A673 (cell line): ENCODE results near the gene RAB44. TPM values are rescaled to one million over a fixed set of nuclear protein-coding genes. Genes with fewer than 3 reads are reported as not detected.

Experiments
- BruUV-seq: library from RNA; stranded (reverse); fragments of 400-500 nt; replicated peaks from 2 replicates; lab custom pipeline; 2021; lab: Mats Ljungman, UMichigan
- CTCF ChIA-PET: fragments of 300-600 bp; sonication (Branson Sonifier 250); formaldehyde crosslinking; loops from one replicate; lab custom pipeline; 2022; ENCODE audit warnings: antibody characterized with exemption; lab: Charles Lee
- POLR2A ChIA-PET: fragments of 300-600 bp; sonication (Branson Sonifier 250); formaldehyde crosslinking; loops from one replicate; lab custom pipeline; 2022; ENCODE audit warnings: antibody characterized with exemption; ENCODE audit not compliant: low non-redundant PET; lab: Charles Lee
- DNase-seq: peaks from one replicate; pipeline ENCODE4 v3.0.0-alpha.2; 2015; ENCODE audit warnings: low spot score
- H3K27ac ChIP-seq: fragments of 200-600 bp; sonication (generic); 2 replicates; pipeline ENCODE4 v1.5.1; 2016; ENCODE audit warnings: mixed run types, low read depth, mild to moderate bottlenecking, mixed read lengths, antibody characterized with exemption, low read length; ENCODE audit not compliant: poor library complexity, severe bottlenecking
- H3K27me3 ChIP-seq: fragments of 200-600 bp; sonication (generic); replicated peaks from 2 replicates; pipeline ENCODE4 v1.6.1; 2017; ENCODE audit warnings: mixed run types, low read depth, mild to moderate bottlenecking, mixed read lengths, antibody characterized with exemption, low read length; ENCODE audit not compliant: insufficient read depth, poor library complexity
- H3K36me3 ChIP-seq: fragments of 200-600 bp; sonication (generic); 2 replicates; pipeline ENCODE4 v1.6.1; 2016; ENCODE audit warnings: mixed run types, mild to moderate bottlenecking, mixed read lengths, antibody characterized with exemption, low read length; ENCODE audit not compliant: insufficient read depth, poor library complexity, severe bottlenecking
- H3K4me1 ChIP-seq: fragments of 200-600 bp; sonication (generic); 2 replicates; pipeline ENCODE4 v1.6.1; 2017; ENCODE audit warnings: mixed run types, mild to moderate bottlenecking, mixed read lengths, antibody characterized with exemption, low read length; ENCODE audit not compliant: insufficient read depth, poor library complexity, severe bottlenecking
- H3K4me3 ChIP-seq: fragments of 200-600 bp; sonication (generic); 2 replicates; pipeline ENCODE4 v1.5.1; 2016; ENCODE audit warnings: low read depth, mixed run types, mild to moderate bottlenecking, mixed read lengths, low read length; ENCODE audit not compliant: poor library complexity, severe bottlenecking
- H3K9me3 ChIP-seq: fragments of 200-600 bp; sonication (generic); 2 replicates; pipeline ENCODE4 v1.6.1; 2016; ENCODE audit warnings: mixed run types, low read depth, mild to moderate bottlenecking, mixed read lengths, antibody characterized with exemption, low read length; ENCODE audit not compliant: poor library complexity, severe bottlenecking
- CTCF ChIP-seq: fragments of 300-800, 200-600 bp; sonication (generic); conservative IDR thresholded peaks from 2 replicates; pipeline ENCODE4 v1.5.1; 2017; ENCODE audit warnings: low read depth, mild to moderate bottlenecking, antibody characterized with exemption, low read length, moderate library complexity, mixed read lengths
- EZH2 ChIP-seq: fragments of 200-600 bp; sonication (generic); IDR thresholded peaks from 2 replicates; pipeline ENCODE4 v1.6.1; 2017; ENCODE audit warnings: borderline replicate concordance, low read depth, mild to moderate bottlenecking, mixed read lengths, antibody characterized with exemption, low read length; ENCODE audit not compliant: poor library complexity, severe bottlenecking
- intact Hi-C: fragments of 100-400 bp; cut with micrococcal nuclease; formaldehyde crosslinking; loops from one replicate; pipeline ENCODE4 v1.10.0; 2022; ENCODE audit not compliant: unreplicated experiment
- total RNA-seq: library from RNA; stranded (reverse); gene quantifications from 2 replicates; pipeline ENCODE4 v1.2.3, GENCODE V29; 2021

The RAB44 gene
- total RNA-seq, 1 experiment from 2014 or later: not detected

- intact Hi-C loops: no loop called here
- no TSS peak for BruUV-seq
Observed at GRCh38 chr6:36718560-36718959, 20.9 kb downstream of the RAB44 start.

GRCh38 chr6:36719126-36719525 lies 21.5 kb downstream of the RAB44 start:
- CTCF ChIA-PET: no interaction called here
- intact Hi-C loops: no loop called here
- H3K4me3 ChIP-seq: no peak overlapping the region
- H3K9me3 ChIP-seq: no peaks in the 10 kb centered on the region
- POLR2A ChIA-PET: no interaction called here
- no peaks in the 10 kb centered on the region for H3K27me3 ChIP-seq
- BruUV-seq: no TSS peak
- H3K36me3 ChIP-seq: no peaks in the 10 kb centered on the region
- DNase-seq: no peak
- no peak overlapping the region for H3K27ac ChIP-seq
- TF ChIP-seq EZH2: no peak
- TF ChIP-seq CTCF: no peak
- H3K4me1 ChIP-seq: no peaks in the 10 kb centered on the region

More at GRCh38 chr6:36718560-36718959, 20.9 kb downstream of the RAB44 start:
- no peaks in the 10 kb centered on the region for H3K36me3 ChIP-seq
- no peaks in the 10 kb centered on the region for H3K4me1 ChIP-seq
- DNase-seq: no peak
- TF ChIP-seq EZH2: no peak
- no peak for TF ChIP-seq CTCF
- no peaks in the 10 kb centered on the region for H3K27me3 ChIP-seq
- H3K27ac ChIP-seq: no peak overlapping the region
- CTCF ChIA-PET: no interaction called here
- no peak overlapping the region for H3K4me3 ChIP-seq
- H3K9me3 ChIP-seq: no peaks in the 10 kb centered on the region
- POLR2A ChIA-PET: no interaction called here

- ChIA-PET POLR2A (no interaction called here), CTCF (interaction anchor here (0.7 kb wide), 1 partner anchor 39 kb away, joined by 3 read pairs; no protein-coding TSS in a partner anchor)
- Histone ChIP-seq H3K27me3 (no peaks in the 10 kb centered on the region), H3K4me1 (no peaks in the 10 kb centered on the region), H3K4me3 (no peak overlapping the region), H3K36me3 (no peaks in the 10 kb centered on the region), H3K27ac (no peak overlapping the region), H3K9me3 (no peaks in the 10 kb centered on the region)
- TF ChIP-seq CTCF: no peak
- no TSS peak for BruUV-seq
- intact Hi-C loops: no loop called here
- no peak for DNase-seq
Observed at GRCh38 chr6:36720251-36721141, 22.9 kb downstream of the RAB44 start.
